Measurements from ENCODE around the gene RBP5.

GRCh38 chr12:7141351-7142005 lies 12.8 kb upstream of the RBP5 start:
- TF ChIP-seq, protein P1, sequence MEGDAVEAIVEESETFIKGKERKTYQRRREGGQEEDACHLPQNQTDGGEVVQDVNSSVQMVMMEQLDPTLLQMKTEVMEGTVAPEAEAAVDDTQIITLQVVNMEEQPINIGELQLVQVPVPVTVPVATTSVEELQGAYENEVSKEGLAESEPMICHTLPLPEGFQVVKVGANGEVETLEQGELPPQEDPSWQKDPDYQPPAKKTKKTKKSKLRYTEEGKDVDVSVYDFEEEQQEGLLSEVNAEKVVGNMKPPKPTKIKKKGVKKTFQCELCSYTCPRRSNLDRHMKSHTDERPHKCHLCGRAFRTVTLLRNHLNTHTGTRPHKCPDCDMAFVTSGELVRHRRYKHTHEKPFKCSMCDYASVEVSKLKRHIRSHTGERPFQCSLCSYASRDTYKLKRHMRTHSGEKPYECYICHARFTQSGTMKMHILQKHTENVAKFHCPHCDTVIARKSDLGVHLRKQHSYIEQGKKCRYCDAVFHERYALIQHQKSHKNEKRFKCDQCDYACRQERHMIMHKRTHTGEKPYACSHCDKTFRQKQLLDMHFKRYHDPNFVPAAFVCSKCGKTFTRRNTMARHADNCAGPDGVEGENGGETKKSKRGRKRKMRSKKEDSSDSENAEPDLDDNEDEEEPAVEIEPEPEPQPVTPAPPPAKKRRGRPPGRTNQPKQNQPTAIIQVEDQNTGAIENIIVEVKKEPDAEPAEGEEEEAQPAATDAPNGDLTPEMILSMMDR (IDR thresholded peaks at IDR 0.05) = no peak
- no peak for TF ChIP-seq POLR2A (IDR thresholded peaks at IDR 0.05)
